Fibroblast of villous mesenchyme (primary cell): Measurements from ENCODE around the gene NEGR1. TPM values are rescaled to one million over a fixed set of nuclear protein-coding genes. Genes with fewer than 3 reads are reported as not detected.
A peak's percentile ranks its signal among the peaks of the same experiment; 100 is the strongest.

Source experiments
- DNase-seq: peaks from one replicate; pipeline ENCODE4 v3.0.0-alpha.2; 2010; ENCODE audit warnings: low read depth
- H3K4me3 ChIP-seq: 2 replicates; pipeline ENCODE4 v1.5.1; 2011; ENCODE audit warnings: low read depth, mild to moderate bottlenecking, low read length
- total RNA-seq: library from RNA; depleted of rRNA; stranded (reverse); fragments of >200 nt; gene quantifications from 2 replicates; pipeline ENCODE4 v1.2.3, GENCODE V29; 2012
- TF ChIP-seq, protein P1 (sequence below): IDR thresholded peaks from 2 replicates; pipeline ENCODE4 v1.5.1; 2012; ENCODE audit warnings: low read depth, mild to moderate bottlenecking, low read length; ENCODE audit not compliant: insufficient read depth

NEGR1 gene
- total RNA-seq, 1 donor, result 13.8 TPM

- TF ChIP-seq, protein P1, sequence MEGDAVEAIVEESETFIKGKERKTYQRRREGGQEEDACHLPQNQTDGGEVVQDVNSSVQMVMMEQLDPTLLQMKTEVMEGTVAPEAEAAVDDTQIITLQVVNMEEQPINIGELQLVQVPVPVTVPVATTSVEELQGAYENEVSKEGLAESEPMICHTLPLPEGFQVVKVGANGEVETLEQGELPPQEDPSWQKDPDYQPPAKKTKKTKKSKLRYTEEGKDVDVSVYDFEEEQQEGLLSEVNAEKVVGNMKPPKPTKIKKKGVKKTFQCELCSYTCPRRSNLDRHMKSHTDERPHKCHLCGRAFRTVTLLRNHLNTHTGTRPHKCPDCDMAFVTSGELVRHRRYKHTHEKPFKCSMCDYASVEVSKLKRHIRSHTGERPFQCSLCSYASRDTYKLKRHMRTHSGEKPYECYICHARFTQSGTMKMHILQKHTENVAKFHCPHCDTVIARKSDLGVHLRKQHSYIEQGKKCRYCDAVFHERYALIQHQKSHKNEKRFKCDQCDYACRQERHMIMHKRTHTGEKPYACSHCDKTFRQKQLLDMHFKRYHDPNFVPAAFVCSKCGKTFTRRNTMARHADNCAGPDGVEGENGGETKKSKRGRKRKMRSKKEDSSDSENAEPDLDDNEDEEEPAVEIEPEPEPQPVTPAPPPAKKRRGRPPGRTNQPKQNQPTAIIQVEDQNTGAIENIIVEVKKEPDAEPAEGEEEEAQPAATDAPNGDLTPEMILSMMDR, result no peak
- H3K4me3 ChIP-seq, result no peak overlapping the region
- DNase-seq, result no peak
Measured at GRCh38 chr1:71721532-71721931, 560.8 kb downstream of the NEGR1 start.

GRCh38 chr1:71719330-71719729 is 563.0 kb downstream of the NEGR1 start:
- DNase-seq, result no peak
- TF ChIP-seq, protein P1, result no peak
- H3K4me3 ChIP-seq, result no peak overlapping the region

DNA sequence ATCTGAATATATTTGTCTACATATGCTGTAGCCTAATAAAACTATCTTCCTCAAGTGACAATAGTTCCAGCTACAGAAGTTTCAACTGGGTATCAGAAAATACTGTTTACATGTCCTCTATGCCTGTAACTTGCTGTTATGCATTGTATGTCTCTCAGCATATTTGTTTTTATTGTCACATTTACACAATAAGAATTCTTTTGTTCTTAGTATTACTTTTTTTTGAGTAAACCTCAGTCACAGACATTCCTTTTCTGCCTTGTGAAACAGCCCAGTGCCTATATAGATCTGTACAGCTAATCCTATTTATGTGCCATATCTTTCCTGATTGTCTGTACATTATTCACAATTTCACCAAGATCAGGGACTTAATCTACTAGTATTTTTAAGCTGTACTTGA is 565.2 kb downstream of the NEGR1 start:
- DNase-seq, result peak; percentile 8
- no peak overlapping the region for H3K4me3 ChIP-seq
- TF ChIP-seq, protein P1, result no peak

DNA sequence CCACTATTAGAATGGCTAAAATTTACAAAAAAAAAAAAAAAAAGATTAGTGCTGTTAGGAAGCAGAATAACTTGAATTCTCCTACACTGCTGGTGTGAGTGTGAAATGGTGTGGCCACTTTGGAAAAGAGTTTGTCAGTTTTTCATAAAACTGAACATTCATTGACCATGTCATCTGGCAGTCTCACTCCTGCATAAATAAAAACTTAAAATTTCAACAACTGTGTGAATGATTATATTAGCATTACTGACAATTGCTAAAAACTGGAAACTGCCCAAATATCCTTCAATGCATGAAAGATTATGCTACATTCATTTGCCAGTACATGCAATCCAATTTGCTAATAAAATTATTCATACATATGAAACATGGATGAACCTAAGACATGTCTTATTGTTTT is 570.9 kb downstream of the NEGR1 start:
- TF ChIP-seq, protein P1, result no peak
- H3K4me3 ChIP-seq, result no peak overlapping the region
- no peak for DNase-seq

DNA sequence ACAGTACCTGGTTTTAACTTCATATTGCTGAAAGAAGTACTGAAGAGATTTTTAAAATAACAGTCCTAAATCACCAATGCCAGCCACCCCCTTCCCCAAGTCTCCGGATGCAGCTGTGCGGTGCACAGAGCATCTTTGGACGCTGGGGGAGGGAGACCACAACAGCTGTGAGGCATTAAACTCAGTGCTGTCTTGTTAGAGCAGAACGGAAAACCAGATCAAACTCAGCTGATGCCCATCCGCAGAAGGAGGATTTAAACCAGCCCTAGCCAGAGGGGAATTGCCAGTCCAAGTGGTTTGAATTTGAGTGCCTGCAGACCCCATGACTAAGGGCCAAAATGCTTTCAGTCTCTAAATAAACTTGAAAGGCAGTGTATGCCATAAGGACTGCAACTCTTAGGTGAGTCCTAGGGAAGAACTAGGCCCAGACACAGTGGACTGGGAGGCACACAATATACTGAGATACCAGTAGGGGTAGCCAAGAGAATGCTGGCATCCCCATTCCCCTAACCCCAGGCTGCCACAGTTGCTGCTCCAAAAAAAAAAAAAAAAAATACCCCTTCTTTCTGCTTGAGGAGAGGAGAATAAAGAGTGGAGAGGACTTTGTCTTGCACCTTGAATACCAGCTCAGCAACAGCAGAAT is 576.2 kb downstream of the NEGR1 start:
- H3K4me3 ChIP-seq, result no peak overlapping the region
- no peak for DNase-seq
- TF ChIP-seq, protein P1, result no peak

- TF ChIP-seq, protein P1, result no peak
- H3K4me3 ChIP-seq, result no peak overlapping the region
- no peak for DNase-seq
Measured at GRCh38 chr1:71698186-71698585, 584.2 kb downstream of the NEGR1 start.

- TF ChIP-seq, protein P1, result no peak
- H3K4me3 ChIP-seq, result no peak overlapping the region
- no peak for DNase-seq
Measured at GRCh38 chr1:71695821-71696220, 586.5 kb downstream of the NEGR1 start.
